ENCODE data around the gene RAMP3.
"Not testable (repeated sequence)": the region's sequence is repeated elsewhere in the genome, so short reads cannot be mapped to it uniquely, and the experiment has no call there.

Gene RAMP3

GRCh38 chr7:45157286-45157652, 322 bp upstream of the RAMP3 start:
- no peak for DNase-seq

DNA sequence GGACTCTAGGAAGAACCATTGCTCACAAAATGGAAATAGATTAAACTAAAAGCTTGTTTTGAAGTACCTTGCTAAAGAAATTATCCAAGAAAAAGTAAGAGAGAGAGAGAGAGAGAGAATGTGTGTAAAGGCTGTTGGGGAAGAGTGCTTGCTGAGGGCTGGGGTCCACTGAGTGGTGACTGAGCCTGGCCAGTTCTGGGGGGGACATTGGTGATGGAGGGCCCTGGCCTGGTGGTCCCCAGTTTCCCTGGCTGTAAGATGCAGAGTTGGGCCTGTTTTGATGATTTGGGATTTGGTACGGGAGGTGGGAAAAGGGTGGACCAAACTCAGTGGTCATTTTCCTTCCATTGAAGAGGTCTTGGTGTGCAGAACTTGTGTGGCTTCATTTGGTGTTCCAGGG, 880 bp downstream of the RAMP3 start:
- DNase-seq, result no peak

DNA sequence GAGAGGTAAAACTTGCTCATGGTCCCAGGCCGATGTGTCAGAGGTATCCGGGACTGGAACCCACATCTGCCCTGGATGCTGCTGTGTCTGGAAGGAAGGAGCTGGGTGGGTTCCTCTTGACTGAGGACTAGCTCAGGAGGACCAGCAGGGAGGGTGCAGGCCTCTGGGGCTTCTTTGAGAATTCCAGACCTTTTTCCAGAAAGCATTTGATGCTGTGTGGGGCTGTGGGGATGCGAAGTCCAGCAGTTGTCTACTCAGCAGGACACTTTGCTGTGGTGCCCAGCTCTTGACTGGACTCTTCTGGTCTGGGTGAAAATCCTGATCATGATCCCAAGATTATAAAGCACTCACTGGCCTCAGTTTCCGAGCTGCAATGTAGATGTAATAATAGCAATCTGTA, 1.7 kb downstream of the RAMP3 start:
- DNase-seq, result no peak

- no peak for DNase-seq
Measured at GRCh38 chr7:45160417-45160881, 2.9 kb downstream of the RAMP3 start.

GRCh38 chr7:45161138-45161537, 3.5 kb downstream of the RAMP3 start:
- DNase-seq, result no peak

DNA sequence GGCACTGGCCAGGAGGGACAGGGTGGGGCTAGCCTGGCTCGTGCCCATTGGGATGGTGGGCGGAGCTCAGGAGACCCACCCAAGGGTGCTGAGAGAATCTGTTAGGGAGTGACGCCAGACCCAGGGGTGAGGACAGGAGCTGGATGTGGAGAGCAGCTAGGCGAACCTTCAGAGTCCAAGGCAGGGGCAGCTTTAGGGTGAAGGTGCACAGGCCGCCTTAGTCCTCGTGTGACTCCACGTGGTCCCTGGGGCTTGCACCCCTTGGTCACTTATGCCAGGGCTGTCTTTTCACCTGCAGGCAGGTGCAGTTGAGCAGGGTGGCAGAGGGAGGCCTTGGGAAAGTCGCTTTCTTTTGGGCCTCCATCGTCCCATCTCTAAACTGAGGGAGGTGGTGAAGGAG, 4.3 kb downstream of the RAMP3 start:
- DNase-seq, result no peak

DNA sequence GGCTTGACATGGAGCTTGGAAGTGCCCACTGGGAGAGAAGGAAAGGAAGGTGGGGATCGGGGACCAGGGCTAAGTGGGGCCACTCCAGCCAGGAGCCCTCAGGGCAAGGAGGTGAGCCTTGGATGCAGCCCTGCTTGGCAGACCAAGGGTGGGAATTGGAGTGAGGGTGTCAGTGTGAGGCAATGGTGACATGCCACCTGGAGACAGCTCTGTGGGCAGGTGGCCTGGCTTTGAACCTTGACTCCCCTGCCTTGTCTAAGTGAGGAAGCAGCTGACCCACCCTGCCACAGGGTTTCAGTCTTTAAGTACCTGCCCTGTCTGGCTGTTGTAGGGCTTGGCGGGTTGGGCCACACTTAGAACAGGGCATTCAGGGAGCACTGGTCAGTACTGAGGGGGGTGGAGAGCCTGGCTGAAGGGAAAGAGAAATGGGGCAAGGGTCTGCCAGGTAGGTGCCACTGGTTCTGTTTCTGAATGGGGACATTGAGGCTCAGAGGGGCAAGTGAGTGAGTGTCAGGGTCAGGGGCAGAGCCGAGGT, 4.8 kb downstream of the RAMP3 start:
- DNase-seq, result no peak

GRCh38 chr7:45162943-45163691, 5.5 kb downstream of the RAMP3 start:
- DNase-seq, result no peak

- no peak for DNase-seq
Measured at GRCh38 chr7:45163692-45164052, 6.1 kb downstream of the RAMP3 start.

DNA sequence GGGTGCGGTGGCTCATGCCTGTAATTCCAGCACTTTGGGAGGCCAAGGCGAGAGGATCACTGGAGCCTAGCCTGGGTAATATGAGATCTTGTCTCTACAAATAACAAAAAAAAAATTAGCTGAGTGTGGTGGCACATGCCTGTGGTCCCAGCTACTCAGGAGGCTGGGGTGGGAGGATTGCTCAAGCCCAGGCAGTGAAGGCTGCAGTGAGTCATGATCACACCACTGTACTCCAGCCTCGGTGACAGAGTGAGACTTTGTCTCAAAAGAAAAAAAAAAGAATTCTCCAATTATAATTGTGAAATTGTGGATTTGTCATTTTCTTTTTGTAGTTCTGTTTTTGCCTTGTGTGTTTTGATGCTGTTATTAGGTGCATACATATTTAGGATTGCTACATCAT, 6.7 kb downstream of the RAMP3 start:
- DNase-seq, result not testable (repeated sequence)

GRCh38 chr7:45165857-45166256, 8.3 kb downstream of the RAMP3 start:
- DNase-seq, result no peak

- DNase-seq, result no peak
Measured at GRCh38 chr7:45171946-45172345, 14.4 kb downstream of the RAMP3 start.

DNA sequence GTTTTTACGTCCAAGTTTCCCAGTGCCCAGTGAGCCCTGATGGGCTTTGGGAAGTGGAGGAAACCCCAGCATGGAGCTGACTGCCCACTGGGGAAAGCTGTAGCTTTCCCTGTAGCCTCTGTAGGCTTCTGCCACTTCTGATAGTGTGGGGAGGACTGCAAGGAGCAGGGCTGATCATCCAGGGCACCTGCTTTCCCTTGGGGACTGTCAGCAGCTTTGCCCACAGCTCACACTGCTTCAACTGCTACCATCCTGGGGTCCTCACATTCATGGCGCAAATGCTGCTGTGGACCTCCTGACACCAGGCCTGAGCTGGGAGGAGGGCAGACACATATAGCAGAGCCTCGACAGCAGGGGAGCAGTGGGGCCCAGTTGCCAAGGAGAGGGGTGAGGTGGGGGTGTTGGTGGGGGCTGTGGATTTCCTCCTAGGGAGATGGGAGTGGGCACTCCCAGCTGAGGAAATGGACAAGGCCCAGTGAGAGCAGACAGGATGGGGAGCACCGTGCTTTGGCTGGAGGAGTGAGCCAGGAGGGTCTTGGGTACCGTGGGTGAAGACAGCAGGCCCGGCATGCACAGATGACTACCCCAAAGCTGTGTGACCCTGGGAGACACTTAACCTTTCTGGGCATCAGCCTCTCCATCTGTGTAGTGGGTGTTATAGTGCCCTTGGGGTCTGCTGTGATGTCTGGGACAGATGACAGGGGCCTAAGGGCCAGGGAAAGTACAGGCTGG, 16.2 kb downstream of the RAMP3 start:
- no peak for DNase-seq

DNA sequence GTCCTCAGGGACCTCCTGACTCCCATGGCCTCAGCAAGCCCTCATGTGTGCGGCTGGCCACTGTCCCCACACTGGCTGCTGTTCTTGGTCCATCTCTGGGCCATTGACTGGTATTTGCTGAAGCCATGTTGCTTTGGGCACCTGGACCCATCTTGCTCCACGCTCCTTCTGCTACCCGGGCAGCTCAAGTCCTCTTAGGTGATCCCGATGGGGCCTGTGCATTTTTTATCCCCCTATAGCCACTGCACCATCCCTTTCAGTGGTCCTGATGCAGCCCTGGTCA, 16.7 kb downstream of the RAMP3 start:
- no peak for DNase-seq

DNA sequence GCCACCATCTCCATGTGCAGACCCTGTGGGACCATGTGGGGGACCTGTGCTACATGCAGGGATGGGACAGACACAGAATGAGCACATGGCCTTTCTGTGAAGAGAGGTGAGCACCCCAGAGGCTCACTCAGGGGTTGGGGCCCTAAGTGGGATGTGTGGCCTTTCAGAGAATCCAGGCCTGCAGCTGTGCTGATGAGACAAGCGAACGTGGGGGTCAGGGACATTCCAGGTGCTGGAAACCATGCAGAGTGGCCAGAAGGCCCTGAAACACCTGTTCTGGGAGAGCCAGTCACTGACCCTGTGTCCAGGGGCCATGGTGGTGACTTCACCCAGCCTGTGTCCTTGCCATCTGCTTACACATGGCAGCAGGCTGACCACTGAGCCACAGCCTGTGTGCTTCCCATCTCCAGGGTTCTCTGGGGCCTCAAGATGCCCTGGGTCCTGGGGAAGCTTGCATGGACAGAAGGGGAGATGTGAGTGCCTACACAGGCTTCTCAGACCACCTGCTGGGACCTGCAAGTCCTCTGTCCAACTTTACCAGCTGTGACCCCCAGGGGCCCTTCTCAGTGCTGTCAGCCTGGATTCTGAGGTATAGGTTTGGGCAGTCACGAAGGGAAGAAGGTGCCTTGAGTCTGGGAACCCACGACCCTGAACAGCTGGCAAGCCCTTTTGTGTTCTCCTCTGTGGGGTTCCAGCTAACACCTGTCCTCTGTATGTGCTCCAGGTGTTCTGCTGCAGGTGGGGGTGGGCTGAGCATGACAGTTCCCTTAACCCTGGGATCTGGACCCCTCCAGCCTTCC, 17.6 kb downstream of the RAMP3 start:
- DNase-seq, result no peak

- DNase-seq, result no peak
Measured at GRCh38 chr7:45176091-45176490, 18.5 kb downstream of the RAMP3 start.

- DNase-seq, result no peak
Measured at GRCh38 chr7:45176886-45177731, 19.5 kb downstream of the RAMP3 start.

GRCh38 chr7:45177801-45178200, 20.2 kb downstream of the RAMP3 start:
- no peak for DNase-seq

DNA sequence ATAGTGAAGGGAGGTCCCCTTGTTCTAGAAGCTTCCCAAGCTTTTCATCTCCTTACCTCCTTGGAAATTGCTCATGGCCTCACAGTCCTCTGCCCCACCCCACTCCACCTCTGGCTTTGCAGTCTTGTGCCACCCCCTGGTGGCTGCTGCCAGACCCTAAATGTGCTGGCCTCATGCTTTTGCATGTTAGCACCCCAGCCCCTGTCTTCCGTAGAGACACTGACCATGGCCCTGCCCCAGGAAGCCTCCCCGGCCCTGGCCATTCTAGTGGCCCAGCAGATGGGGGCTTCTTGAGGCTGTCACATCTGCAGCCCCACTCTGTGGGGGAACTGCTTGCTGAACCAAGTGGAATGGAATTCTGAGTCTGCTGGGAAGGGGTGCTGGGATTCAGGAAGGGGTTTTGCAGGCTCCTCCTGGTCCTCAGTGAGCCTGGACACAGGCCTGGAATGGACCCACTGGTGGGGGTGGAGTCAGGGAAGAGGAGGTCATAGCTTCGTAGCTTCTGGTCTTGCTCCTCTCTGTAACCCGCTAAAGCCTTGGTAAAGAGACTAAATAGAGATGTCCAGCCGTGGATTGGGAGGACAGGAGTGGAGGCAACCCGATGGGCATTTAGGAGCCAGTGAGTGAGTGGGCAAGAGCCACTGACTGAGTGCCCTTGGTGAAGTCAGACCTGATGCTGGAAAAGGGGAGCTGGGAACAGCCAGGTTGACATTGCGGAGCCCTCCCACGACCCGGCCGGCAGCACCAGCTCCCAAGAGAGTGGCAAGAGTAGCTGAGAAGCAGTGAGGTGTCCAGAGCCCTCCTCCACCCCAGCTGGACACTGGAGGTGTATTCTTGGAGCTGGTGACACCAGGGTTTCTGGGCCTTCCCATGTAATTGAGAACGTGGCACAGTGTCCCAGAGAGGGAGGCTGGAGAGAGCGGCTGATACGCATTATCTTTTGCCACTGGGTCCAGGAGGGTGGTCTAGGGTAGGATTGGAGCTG, 20.9 kb downstream of the RAMP3 start:
- no peak for DNase-seq

GRCh38 chr7:45179666-45180065, 22.1 kb downstream of the RAMP3 start:
- no peak for DNase-seq
